ENCODE data around the gene ATG13. TPM values are rescaled to one million over a fixed set of nuclear protein-coding genes. Genes with fewer than 3 reads are reported as not detected.

Gene ATG13
- total RNA-seq, 2 donors from 2014 or later, result 58.3 to 61.3 TPM

GRCh38 chr11:46655631-46656030, 38.3 kb downstream of the ATG13 start:
- Histone ChIP-seq H3K4me1 (no peaks in the 10 kb centered on the region), H3K27me3 (no peaks in the 10 kb centered on the region), H3K36me3 (peaks cover 28% of the 10 kb centered on the region), H3K27ac (no peak overlapping the region), H3K9ac (ENCODE audit: low read depth in 2 of 2, low read length in 2 of 2) (no peak overlapping the region), H3K4me3 (no peak overlapping the region), H3K9me3 (no peaks in the 10 kb centered on the region)
- DNase-seq, result no peak
- intact Hi-C loops (cut with DNase I), result no loop called here
- no peak for TF ChIP-seq CTCF (IDR thresholded peaks at IDR 0.05)

GRCh38 chr11:46657186-46657585, 39.8 kb downstream of the ATG13 start:
- no peak overlapping the region for H3K4me3 ChIP-seq
- no peaks in the 10 kb centered on the region for H3K4me1 ChIP-seq
- no peak for TF ChIP-seq CTCF (IDR thresholded peaks at IDR 0.05)
- no peak overlapping the region for H3K9ac ChIP-seq (ENCODE audit: low read depth in 2 of 2, low read length in 2 of 2)
- intact Hi-C loops (cut with DNase I), result no loop called here
- H3K27me3 ChIP-seq, result no peaks in the 10 kb centered on the region
- DNase-seq, result no peak
- no peak overlapping the region for H3K27ac ChIP-seq
- peaks cover 20% of the 10 kb centered on the region for H3K36me3 ChIP-seq
- no peaks in the 10 kb centered on the region for H3K9me3 ChIP-seq

GRCh38 chr11:46658259-46658658, 40.9 kb downstream of the ATG13 start:
- DNase-seq, result no peak
- peaks cover 19% of the 10 kb centered on the region for H3K36me3 ChIP-seq
- H3K27me3 ChIP-seq, result no peaks in the 10 kb centered on the region
- no peaks in the 10 kb centered on the region for H3K4me1 ChIP-seq
- no peaks in the 10 kb centered on the region for H3K9me3 ChIP-seq
- H3K9ac ChIP-seq (ENCODE audit: low read depth in 2 of 2, low read length in 2 of 2), result no peak overlapping the region
- H3K27ac ChIP-seq, result no peak overlapping the region
- intact Hi-C loops (cut with DNase I), result no loop called here
- TF ChIP-seq CTCF (IDR thresholded peaks at IDR 0.05), result no peak
- no peak overlapping the region for H3K4me3 ChIP-seq

GRCh38 chr11:46659908-46660307, 42.6 kb downstream of the ATG13 start:
- H3K9ac ChIP-seq (ENCODE audit: low read depth in 2 of 2, low read length in 2 of 2), result no peak overlapping the region
- intact Hi-C loops (cut with DNase I), result no loop called here
- peaks cover 19% of the 10 kb centered on the region for H3K36me3 ChIP-seq
- no peaks in the 10 kb centered on the region for H3K9me3 ChIP-seq
- no peaks in the 10 kb centered on the region for H3K4me1 ChIP-seq
- no peaks in the 10 kb centered on the region for H3K27me3 ChIP-seq
- H3K4me3 ChIP-seq, result no peak overlapping the region
- DNase-seq, result no peak
- no peak for TF ChIP-seq CTCF (IDR thresholded peaks at IDR 0.05)
- H3K27ac ChIP-seq, result no peak overlapping the region

- Histone ChIP-seq H3K4me3 (no peak overlapping the region), H3K9ac (ENCODE audit: low read depth in 2 of 2, low read length in 2 of 2) (no peak overlapping the region), H3K4me1 (no peaks in the 10 kb centered on the region), H3K9me3 (no peaks in the 10 kb centered on the region), H3K27me3 (no peaks in the 10 kb centered on the region), H3K27ac (no peak overlapping the region), H3K36me3 (peaks cover 19% of the 10 kb centered on the region)
- TF ChIP-seq CTCF (IDR thresholded peaks at IDR 0.05), result no peak
- no peak for DNase-seq
- intact Hi-C loops (cut with DNase I), result no loop called here
Measured at GRCh38 chr11:46661836-46662235, 44.5 kb downstream of the ATG13 start.

- Histone ChIP-seq H3K4me1 (no peaks in the 10 kb centered on the region), H3K27me3 (no peaks in the 10 kb centered on the region), H3K36me3 (peaks cover 14% of the 10 kb centered on the region), H3K4me3 (no peak overlapping the region), H3K9ac (ENCODE audit: low read depth in 2 of 2, low read length in 2 of 2) (no peak overlapping the region), H3K27ac (no peak overlapping the region), H3K9me3 (no peaks in the 10 kb centered on the region)
- intact Hi-C loops (cut with DNase I), result no loop called here
- DNase-seq, result no peak
- no peak for TF ChIP-seq CTCF (IDR thresholded peaks at IDR 0.05)
Measured at GRCh38 chr11:46662366-46662765, 45.0 kb downstream of the ATG13 start.

Data from colonic mucosa (tissue), 4 donors.